Activated CD8-positive, alpha-beta memory T cell treated with anti-CD3 and anti-CD28 coated beads, Interleukin-2, amount 50 U/mL, for 1 hour (primary cell): ENCODE data around the gene CERK.

ENCODE experiments used
- DNase-seq: peaks from one replicate; pipeline ENCODE4 v3.0.0-alpha.2; 2020; ENCODE audit errors: extremely low read depth

CERK gene

DNA sequence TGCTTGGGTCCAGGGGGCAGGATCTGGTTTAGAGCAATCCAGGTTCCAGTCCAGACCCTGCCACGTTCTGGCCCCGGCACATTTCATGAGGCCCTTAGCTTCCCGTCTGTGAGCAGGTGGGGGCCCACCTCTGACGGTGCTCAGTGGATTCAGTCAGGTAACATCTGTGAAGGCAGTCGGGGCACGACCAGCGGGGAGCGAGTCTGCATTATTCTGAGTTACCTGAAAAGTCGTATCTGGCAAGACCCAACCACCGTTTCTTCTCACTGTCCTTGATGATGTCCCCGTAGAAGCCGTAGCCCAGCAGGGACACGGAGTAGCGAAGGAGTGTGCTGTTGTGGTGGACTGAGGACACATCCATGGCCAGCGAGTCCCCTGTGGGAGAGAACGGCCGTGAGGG, 39.0 kb downstream of the CERK start:
- DNase-seq: no peak

GRCh38 chr22:46697811-46698515, 40.1 kb downstream of the CERK start:
- no peak for DNase-seq

GRCh38 chr22:46696614-46697013, 41.4 kb downstream of the CERK start:
- no peak for DNase-seq

DNA sequence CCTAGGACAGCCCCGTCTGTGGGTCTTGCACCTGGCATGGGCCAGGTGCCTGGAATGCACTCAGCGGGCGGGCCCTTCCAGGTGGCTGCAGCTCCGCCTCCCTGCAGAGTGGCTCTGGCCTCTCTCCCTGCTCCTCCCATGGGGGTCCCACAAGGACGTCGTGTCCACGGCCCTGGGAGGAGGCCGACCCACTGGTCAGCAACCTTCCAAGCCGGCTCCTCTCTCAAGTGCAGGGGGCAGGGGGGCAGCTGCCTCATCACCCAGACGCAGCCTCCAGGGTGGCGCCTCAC, 41.9 kb downstream of the CERK start:
- DNase-seq: no peak

GRCh38 chr22:46695346-46696228, 42.5 kb downstream of the CERK start:
- no peak for DNase-seq

- no peak for DNase-seq
Observed at GRCh38 chr22:46694416-46695170, 43.5 kb downstream of the CERK start.

GRCh38 chr22:46693634-46694415, 44.2 kb downstream of the CERK start:
- no peak for DNase-seq

DNA sequence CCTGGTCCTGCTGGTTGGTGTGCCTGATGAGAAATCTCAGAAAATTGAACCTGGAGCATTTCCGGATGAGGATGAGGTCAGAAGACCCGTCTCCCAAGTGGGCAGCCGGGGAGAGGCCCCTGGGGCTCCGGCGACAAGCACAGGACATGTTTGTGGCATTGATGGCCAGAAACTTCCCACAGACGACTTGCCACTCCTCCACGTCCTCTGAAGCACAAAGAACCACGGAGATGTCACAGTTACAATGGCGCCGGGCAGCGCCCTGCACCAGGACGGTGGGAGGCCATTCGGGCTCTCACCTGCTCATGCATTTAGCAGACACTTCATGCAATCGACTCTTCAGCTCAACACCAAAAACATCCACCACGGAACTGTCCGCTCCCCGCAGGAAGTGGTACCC, 46.5 kb downstream of the CERK start:
- no peak for DNase-seq

DNA sequence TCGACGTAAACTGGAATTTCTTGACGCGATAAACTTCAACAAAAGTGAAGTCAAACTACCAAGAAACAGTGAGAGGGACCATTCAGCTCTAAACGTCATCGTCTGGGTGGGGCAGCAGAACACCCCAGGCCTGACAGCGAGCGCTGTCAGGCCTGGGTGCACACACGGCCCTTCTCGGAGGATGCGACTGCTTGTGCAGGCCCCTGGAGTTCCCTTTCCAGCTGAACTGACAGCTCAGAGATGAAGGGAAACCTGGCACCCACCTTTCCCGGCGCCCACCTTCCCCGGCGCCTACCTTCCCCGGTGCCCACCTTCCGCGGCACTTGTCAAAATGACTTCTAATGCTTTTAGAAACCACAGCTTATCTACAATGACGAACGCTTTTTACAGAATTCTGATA, 47.9 kb downstream of the CERK start:
- DNase-seq: no peak

DNA sequence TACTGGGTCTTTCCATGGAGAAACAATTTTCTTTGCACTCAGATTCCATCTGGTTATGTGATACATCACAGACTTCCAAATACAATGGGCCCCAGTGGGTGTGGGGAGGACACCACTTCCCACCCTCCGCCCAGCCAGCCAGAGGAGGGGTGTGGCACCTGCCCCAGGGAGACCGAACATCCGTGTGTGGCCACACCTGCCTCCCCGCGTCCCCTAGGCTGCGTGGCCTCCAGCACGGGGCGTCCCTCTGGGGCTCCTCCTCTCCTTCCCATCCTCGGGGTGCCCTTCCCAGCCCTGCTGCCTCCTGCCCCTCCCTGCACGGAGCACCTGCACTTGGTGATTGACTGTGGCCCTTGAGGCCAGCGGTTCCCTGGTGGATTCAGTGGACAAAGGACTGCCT, 49.1 kb downstream of the CERK start:
- no peak for DNase-seq

GRCh38 chr22:46687460-46687859, 50.6 kb downstream of the CERK start:
- no peak for DNase-seq

- no peak for DNase-seq
Observed at GRCh38 chr22:46687048-46687444, 51.0 kb downstream of the CERK start.

- no peak for DNase-seq
Observed at GRCh38 chr22:46686221-46687047, 51.6 kb downstream of the CERK start.

- DNase-seq: no peak
Observed at GRCh38 chr22:46684706-46685105, 53.3 kb downstream of the CERK start.

- DNase-seq: no peak
Observed at GRCh38 chr22:46682011-46682731, 55.9 kb downstream of the CERK start.

DNA sequence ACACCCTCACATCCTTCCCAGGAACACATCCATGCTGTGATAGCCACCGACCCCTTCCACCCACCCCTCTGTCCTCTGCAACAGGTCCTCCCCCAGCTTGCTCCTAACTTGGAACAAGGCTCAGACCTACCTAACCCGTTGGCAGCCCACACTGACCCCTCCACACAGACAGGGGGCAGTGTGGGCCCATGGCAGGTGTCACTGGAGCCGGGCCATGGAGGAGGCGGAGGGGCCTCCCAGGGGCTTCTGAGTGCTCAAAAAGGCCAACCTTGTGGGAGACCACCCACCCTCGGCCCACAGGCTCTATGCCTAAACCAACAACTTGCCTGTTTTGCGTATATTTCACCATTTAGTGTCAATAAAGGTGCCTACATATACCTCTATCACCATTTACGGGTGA, 57.0 kb downstream of the CERK start:
- no peak for DNase-seq

DNA sequence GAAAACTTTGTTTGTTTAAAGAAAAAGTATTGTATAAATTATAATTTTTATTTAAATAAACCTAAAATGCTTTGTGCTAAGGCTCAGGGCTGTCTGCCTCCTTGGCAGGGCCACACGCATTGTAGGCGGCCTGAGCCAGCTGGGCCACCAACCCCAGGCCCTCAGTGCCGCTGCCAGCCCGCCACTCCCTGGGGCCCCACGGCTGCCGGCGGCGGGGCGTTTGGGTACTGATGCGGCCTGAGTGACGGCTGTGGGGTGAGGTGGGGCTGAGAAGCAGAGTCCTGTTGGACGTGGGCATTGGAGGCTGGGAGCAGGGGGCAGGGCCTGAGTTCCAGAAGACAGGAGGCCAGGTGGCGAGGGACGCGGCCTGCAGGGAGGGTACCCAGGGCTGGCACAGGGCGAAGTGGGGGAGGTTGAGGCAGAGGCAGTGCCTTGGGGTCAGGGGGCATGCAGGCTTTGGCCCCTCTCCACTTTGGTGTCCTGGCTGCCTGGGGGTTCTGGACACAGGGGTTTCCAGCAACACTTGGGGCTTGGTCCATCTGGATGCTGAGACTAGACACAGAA, 58.3 kb downstream of the CERK start:
- no peak for DNase-seq

- DNase-seq: no peak
Observed at GRCh38 chr22:46678785-46679700, 59.0 kb downstream of the CERK start.
